ENCODE results near the gene LONP1. TPM values are rescaled to one million over a fixed set of nuclear protein-coding genes. Genes with fewer than 3 reads are reported as not detected.

LONP1 gene
- total and polyA plus RNA-seq, 10 donors: 29.2 to 65.8 (median 46.1) TPM

DNA sequence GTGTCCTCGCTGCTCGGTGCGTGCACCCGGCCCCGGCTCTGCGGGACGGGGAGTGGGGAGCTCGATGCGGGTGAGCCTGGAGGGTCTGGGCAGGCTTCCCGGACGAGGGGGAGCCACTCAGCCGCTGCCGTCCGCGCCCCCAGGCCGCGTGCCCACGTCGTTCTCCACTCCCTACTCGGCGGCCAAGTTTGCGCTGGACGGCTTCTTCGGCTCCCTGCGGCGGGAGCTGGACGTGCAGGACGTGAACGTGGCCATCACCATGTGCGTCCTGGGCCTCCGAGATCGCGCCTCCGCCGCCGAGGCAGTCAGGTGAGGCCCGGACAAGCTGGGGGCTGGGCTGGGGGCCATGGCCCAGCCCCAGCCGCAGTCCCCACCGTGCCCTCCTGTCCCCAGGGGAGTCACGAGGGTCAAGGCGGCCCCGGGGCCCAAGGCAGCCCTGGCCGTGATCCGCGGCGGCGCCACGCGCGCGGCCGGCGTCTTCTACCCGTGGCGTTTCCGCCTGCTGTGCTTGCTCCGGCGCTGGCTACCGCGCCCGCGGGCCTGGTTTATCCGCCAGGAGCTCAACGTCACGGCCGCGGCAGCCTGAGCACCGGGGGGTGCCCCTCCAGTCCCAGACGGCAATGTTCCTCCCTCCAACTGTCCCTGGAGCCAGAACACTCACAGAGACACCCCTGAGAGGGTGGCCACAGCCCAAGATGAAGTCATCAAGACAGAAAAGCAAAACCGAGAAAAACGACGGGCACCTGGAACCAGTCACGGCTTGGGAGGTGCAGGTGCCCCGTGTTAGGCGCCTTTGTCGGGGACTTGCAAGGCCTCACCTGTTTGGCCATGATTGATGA lies 32.4 kb downstream of the LONP1 start:
- H3K36me3 ChIP-seq: peaks cover 0 to 14% (median 10%) of the 10 kb centered on the region in 6 donors
- 48 to 70% (median 58%) methylated on average over 46 to 76 of the region's 76 CpGs for WGBS, 5 donors
- H3K9me3 ChIP-seq: no peaks in the 10 kb centered on the region
- no peaks in the 10 kb centered on the region for H3K27me3 ChIP-seq (replicated peaks in 1 of 7)
- intact Hi-C loops (cut with DNase I; ENCODE audit: low total_unique reads): no loop called here
- peak overlapping the region; percentile 16 to 95 (median 91) for H3K27ac ChIP-seq
- no peak for DNase-seq
- H3K4me1 ChIP-seq: peaks cover 15 to 63% (median 47%) of the 10 kb centered on the region in 6 donors
- H3K4me3 ChIP-seq: peak overlapping the region; percentile 55 to 91 (median 71)
- TF ChIP-seq, protein P1, sequence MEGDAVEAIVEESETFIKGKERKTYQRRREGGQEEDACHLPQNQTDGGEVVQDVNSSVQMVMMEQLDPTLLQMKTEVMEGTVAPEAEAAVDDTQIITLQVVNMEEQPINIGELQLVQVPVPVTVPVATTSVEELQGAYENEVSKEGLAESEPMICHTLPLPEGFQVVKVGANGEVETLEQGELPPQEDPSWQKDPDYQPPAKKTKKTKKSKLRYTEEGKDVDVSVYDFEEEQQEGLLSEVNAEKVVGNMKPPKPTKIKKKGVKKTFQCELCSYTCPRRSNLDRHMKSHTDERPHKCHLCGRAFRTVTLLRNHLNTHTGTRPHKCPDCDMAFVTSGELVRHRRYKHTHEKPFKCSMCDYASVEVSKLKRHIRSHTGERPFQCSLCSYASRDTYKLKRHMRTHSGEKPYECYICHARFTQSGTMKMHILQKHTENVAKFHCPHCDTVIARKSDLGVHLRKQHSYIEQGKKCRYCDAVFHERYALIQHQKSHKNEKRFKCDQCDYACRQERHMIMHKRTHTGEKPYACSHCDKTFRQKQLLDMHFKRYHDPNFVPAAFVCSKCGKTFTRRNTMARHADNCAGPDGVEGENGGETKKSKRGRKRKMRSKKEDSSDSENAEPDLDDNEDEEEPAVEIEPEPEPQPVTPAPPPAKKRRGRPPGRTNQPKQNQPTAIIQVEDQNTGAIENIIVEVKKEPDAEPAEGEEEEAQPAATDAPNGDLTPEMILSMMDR (IDR thresholded peaks at IDR 0.05 in 8 of 11, conservative IDR thresholded peaks at IDR 0.05 in 3 of 11): peak in 4 of 11 experiments; percentile 11 to 35 (median 23)
- no peak for TF ChIP-seq POLR2A (IDR thresholded peaks at IDR 0.05)

DNA sequence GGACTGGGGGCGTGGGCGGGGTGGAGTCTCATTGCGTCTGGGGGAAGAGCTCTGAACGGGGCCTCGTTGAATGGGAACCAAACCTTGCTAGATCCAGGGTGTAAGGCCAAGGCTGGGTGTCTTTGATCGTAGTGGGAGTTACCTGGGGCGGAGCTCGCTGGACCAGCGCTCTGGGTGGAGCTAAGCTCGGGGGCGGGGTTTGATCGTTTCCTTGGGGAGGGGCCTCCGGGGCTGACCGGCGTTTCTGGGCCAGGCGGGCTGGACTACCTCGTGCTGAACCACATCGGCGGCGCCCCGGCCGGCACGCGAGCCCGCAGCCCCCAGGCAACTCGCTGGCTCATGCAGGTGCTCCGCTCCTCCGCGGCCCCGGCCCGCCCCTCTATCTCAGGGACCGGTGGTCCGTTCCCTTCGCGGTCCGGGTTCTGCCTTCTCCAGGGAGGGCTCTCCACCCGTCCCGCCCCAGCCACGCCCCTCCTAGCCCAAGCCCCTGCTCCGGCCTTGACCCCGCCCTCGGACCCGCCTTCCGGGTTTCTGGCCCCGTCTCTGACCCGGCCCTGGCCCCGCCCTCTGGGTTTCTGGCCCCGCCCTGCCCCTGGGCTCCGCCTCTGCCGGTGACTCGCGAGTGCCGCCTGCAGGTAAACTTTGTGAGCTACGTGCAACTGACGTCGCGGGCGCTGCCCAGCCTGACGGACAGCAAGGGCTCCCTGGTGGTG lies 33.1 kb downstream of the LONP1 start:
- intact Hi-C loops (cut with DNase I; ENCODE audit: low total_unique reads): no loop called here
- Histone ChIP-seq H3K4me1 (peaks cover 11 to 56% (median 39%) of the 10 kb centered on the region in 6 donors), H3K36me3 (peaks cover 0 to 6% (median 2%) of the 10 kb centered on the region in 6 donors), H3K9me3 (no peaks in the 10 kb centered on the region), H3K4me3 (peak overlapping the region; percentile 55 to 91 (median 71)), H3K27me3 (replicated peaks in 1 of 7) (no peaks in the 10 kb centered on the region), H3K27ac (peak overlapping the region; percentile 67 to 95 (median 91))
- peak; percentile 100 for DNase-seq
- 0 to 1% (median 1%) methylated on average over 31 to 59 of the region's 59 CpGs for WGBS, 5 donors
- peak; percentile 9 to 81 (median 69) for TF ChIP-seq POLR2AphosphoS5 (IDR thresholded peaks at IDR 0.05)
- TF ChIP-seq, protein P1 (IDR thresholded peaks at IDR 0.05 in 8 of 11, conservative IDR thresholded peaks at IDR 0.05 in 3 of 11): peak; percentile 72 to 94 (median 85)
- TF ChIP-seq POLR2A (IDR thresholded peaks at IDR 0.05): peak in 1 of 3 donors; percentile 25

DNA sequence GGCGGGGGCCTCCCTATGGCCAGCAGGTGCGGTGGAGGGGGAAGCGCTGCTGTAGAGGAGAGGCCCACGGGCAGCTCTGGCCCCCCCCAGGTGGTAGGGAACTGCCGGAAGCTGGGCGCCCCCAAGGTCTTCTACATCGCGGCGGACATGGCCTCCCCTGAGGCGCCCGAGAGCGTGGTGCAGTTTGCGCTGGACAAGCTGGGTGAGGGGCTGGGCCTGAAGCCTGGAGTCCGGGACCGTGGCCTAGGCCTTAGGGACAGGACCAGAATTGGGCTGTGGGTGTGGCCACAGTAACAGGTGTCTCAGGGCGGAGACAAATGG lies 33.7 kb downstream of the LONP1 start:
- WGBS, 5 donors: 5 to 31% (median 8%) methylated on average over 11 to 16 of the region's 16 CpGs
- Histone ChIP-seq H3K4me3 (peak overlapping the region in 7 of 8 donors; percentile 62 to 91 (median 71)), H3K27me3 (replicated peaks in 1 of 7) (no peaks in the 10 kb centered on the region), H3K27ac (peak overlapping the region; percentile 67 to 95 (median 91)), H3K36me3 (peaks cover 0 to 1% (median 0%) of the 10 kb centered on the region in 6 donors), H3K4me1 (peaks cover 8 to 55% (median 35%) of the 10 kb centered on the region in 6 donors), H3K9me3 (no peaks in the 10 kb centered on the region)
- TF ChIP-seq, protein P1 (IDR thresholded peaks at IDR 0.05 in 8 of 11, conservative IDR thresholded peaks at IDR 0.05 in 3 of 11): no peak
- no peak for TF ChIP-seq POLR2AphosphoS5 (IDR thresholded peaks at IDR 0.05)
- intact Hi-C loops (cut with DNase I; ENCODE audit: low total_unique reads): no loop called here
- DNase-seq: no peak
